HL-60 (cell line): ENCODE measurements around the gene EPHA2.

Experiments used
- DNase-seq, 2 experiments: peaks; one replicate each; pipeline ENCODE4 v3.0.0-alpha.2; 2010 to 2020; ENCODE audit warnings: low read depth in 1 of 2, low spot score in 1 of 2
- H3K27ac ChIP-seq: fragments of 250-450 bp; sonication (Bioruptor Pico); replicated peaks from 2 replicates; pipeline ENCODE4 v1.5.1; 2020; ENCODE audit warnings: mild to moderate bottlenecking, moderate library complexity
- H3K27me3 ChIP-seq: fragments of 250-450 bp; sonication (Bioruptor Pico); 2 replicates; pipeline ENCODE4 v1.5.1; 2021; ENCODE audit warnings: mild to moderate bottlenecking, moderate library complexity; ENCODE audit not compliant: insufficient read depth, poor library complexity, severe bottlenecking
- H3K4me3 ChIP-seq: replicated peaks from 2 replicates; pipeline ENCODE4 v1.5.1; 2011; ENCODE audit warnings: mild to moderate bottlenecking, control low read depth, low read length; ENCODE audit not compliant: insufficient read depth
- GABPA ChIP-seq: IDR thresholded peaks from 2 replicates; pipeline ENCODE4 v1.6.1; 2012; ENCODE audit warnings: low read depth
- POLR2AphosphoS5 ChIP-seq: IDR thresholded peaks from 2 replicates; pipeline ENCODE4 v1.6.1; 2012; ENCODE audit warnings: low read depth
- SPI1 ChIP-seq: IDR thresholded peaks from 2 replicates; pipeline ENCODE4 v1.6.1; 2012; ENCODE audit warnings: low read depth, mild to moderate bottlenecking, borderline replicate concordance
- TF ChIP-seq, protein P1 (sequence below): IDR thresholded peaks from one replicate; pipeline ENCODE4 v1.5.1; 2011; ENCODE audit warnings: low read length, control low read depth, inconsistent platforms; ENCODE audit not compliant: insufficient read depth
- TF ChIP-seq, protein P2 (sequence below): IDR thresholded peaks from 2 replicates; pipeline ENCODE4 v1.6.1; 2012; ENCODE audit warnings: low read depth; ENCODE audit not compliant: insufficient replicate concordance

Gene EPHA2

DNA sequence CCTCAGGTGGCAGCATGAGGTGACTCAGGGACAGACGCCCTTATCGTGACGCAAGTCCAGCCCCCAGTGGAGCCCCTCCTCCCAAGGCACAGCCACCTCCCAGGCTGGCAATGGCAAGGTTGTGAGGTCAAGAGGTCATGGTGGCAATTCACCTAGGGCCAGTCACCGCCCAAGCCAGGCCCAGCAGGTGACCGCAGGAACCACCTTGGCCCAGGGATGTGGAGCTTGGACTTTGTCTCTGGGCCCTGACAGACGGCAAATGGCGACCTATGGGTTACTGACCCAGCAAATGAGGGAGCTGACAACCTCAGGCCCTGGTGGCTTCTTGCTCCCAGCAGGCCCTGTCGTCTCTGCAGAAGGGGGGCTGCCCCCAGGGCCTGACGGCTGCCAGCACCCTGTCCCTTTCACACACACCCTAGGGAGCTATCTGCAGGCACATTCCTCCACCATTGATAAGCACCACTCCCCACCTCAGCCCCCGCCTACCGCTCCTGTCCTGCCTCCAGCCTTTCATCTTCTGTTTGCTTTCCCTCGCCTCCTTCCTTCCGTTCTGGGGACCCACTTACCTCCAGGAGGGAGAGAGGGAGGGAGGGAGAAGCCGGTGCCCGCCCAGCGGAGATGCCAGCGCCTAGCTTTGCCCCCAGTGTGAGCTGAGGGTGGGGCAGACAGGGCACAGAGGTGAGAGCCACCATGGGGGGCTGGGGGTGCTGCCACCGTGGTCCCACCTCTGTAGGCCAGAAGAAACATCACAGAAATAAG lies 12.1 kb downstream of the EPHA2 start:
- Histone ChIP-seq H3K4me3 (no peak overlapping the region), H3K27ac (no peak overlapping the region), H3K27me3 (peaks cover 12% of the 10 kb centered on the region)
- no peak for TF ChIP-seq POLR2AphosphoS5
- TF ChIP-seq SPI1 = no peak
- TF ChIP-seq GABPA = no peak
- TF ChIP-seq, protein P1, sequence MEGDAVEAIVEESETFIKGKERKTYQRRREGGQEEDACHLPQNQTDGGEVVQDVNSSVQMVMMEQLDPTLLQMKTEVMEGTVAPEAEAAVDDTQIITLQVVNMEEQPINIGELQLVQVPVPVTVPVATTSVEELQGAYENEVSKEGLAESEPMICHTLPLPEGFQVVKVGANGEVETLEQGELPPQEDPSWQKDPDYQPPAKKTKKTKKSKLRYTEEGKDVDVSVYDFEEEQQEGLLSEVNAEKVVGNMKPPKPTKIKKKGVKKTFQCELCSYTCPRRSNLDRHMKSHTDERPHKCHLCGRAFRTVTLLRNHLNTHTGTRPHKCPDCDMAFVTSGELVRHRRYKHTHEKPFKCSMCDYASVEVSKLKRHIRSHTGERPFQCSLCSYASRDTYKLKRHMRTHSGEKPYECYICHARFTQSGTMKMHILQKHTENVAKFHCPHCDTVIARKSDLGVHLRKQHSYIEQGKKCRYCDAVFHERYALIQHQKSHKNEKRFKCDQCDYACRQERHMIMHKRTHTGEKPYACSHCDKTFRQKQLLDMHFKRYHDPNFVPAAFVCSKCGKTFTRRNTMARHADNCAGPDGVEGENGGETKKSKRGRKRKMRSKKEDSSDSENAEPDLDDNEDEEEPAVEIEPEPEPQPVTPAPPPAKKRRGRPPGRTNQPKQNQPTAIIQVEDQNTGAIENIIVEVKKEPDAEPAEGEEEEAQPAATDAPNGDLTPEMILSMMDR = no peak
- TF ChIP-seq, protein P2, sequence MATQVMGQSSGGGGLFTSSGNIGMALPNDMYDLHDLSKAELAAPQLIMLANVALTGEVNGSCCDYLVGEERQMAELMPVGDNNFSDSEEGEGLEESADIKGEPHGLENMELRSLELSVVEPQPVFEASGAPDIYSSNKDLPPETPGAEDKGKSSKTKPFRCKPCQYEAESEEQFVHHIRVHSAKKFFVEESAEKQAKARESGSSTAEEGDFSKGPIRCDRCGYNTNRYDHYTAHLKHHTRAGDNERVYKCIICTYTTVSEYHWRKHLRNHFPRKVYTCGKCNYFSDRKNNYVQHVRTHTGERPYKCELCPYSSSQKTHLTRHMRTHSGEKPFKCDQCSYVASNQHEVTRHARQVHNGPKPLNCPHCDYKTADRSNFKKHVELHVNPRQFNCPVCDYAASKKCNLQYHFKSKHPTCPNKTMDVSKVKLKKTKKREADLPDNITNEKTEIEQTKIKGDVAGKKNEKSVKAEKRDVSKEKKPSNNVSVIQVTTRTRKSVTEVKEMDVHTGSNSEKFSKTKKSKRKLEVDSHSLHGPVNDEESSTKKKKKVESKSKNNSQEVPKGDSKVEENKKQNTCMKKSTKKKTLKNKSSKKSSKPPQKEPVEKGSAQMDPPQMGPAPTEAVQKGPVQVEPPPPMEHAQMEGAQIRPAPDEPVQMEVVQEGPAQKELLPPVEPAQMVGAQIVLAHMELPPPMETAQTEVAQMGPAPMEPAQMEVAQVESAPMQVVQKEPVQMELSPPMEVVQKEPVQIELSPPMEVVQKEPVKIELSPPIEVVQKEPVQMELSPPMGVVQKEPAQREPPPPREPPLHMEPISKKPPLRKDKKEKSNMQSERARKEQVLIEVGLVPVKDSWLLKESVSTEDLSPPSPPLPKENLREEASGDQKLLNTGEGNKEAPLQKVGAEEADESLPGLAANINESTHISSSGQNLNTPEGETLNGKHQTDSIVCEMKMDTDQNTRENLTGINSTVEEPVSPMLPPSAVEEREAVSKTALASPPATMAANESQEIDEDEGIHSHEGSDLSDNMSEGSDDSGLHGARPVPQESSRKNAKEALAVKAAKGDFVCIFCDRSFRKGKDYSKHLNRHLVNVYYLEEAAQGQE = no peak
- DNase-seq = no peak

- peaks cover 12% of the 10 kb centered on the region for H3K27me3 ChIP-seq
- TF ChIP-seq, protein P2 = no peak
- no peak for TF ChIP-seq POLR2AphosphoS5
- no peak for TF ChIP-seq SPI1
- TF ChIP-seq, protein P1 = no peak
- no peak for TF ChIP-seq GABPA
- no peak overlapping the region for H3K27ac ChIP-seq
- no peak for DNase-seq
- no peak overlapping the region for H3K4me3 ChIP-seq
Measured at GRCh38 chr1:16143005-16143565, 12.8 kb downstream of the EPHA2 start.

DNA sequence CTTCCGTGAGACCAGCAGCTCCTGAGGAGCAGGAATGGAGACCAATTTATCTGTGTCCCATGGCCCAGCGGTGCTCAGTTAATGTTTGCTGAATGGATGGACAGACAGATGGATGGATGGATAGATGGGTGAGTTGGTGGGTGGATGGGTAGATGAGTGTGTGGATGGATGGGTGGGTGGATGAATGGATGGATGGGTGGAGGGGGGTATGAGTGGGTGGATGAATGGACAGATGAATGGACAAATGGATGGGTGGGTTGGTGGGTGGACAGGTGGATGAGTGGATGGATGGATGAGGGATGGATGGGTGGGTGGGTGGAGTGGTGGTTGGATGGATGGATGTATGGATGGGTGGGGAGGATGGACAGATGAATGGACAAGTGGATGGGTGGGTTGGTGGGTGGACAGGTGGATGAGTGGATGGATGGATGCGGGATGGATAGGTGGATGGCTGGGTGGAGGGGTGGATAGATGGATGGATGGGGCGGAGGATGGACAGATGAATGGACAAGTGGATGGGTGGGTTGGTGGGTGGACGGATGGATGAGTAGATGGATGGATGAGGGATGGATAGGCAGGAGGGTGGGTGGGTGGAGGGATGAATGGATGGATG lies 13.4 kb downstream of the EPHA2 start:
- no peak for DNase-seq
- peaks cover 11% of the 10 kb centered on the region for H3K27me3 ChIP-seq
- no peak overlapping the region for H3K4me3 ChIP-seq
- no peak overlapping the region for H3K27ac ChIP-seq
- TF ChIP-seq, protein P2 = no peak
- TF ChIP-seq, protein P1 = no peak
- no peak for TF ChIP-seq SPI1
- no peak for TF ChIP-seq GABPA
- no peak for TF ChIP-seq POLR2AphosphoS5
